HEK293 (cell line): ENCODE data around the gene IGF1R.

Experiments used
- CTCF ChIA-PET: fragments of 350-600 bp; formaldehyde crosslinking; extraction: SDS; loops from one replicate; lab custom pipeline; 2021; ENCODE audit warnings: antibody characterized with exemption; lab: Yijun Ruan, JAX
- POLR2A ChIA-PET: fragments of 300-600 bp; formaldehyde crosslinking; extraction: SDS; loops from one replicate; lab custom pipeline; 2020; ENCODE audit warnings: antibody characterized with exemption, inconsistent platforms; lab: Yijun Ruan, JAX
- H3K27ac ChIP-seq: fragments of 200-500 bp; sonication (Bioruptor generic); 2 replicates; pipeline ENCODE4 v1.5.1; 2014; ENCODE audit warnings: low read depth, low read length, control low read depth, inconsistent platforms; ENCODE audit errors: extremely low read depth
- H3K36me3 ChIP-seq, 2 experiments: fragments of 200-500 bp in 1 of 2; sonication (Bioruptor generic) in 1 of 2; 1 replicate in 1 of 2; 2 replicates in 1 of 2; pipeline ENCODE4 v1.5.1; 2014 to 2017; ENCODE audit warnings: inconsistent platforms in 2 of 2, low read length in 2 of 2; ENCODE audit not compliant: control insufficient read depth in 2 of 2, insufficient read depth in 1 of 2
- H3K4me1 ChIP-seq: fragments of 200-500 bp; sonication (Bioruptor generic); 2 replicates; pipeline ENCODE4 v1.5.1; 2014; ENCODE audit warnings: mild to moderate bottlenecking, low read length, inconsistent platforms; ENCODE audit not compliant: control insufficient read depth, insufficient read depth
- H3K4me3 ChIP-seq: 2 replicates; pipeline ENCODE4 v1.5.1; 2011; ENCODE audit warnings: low read depth, mild to moderate bottlenecking, control low read depth, low read length, moderate library complexity
- H3K9me3 ChIP-seq: fragments of 200-500 bp; sonication (Bioruptor generic); 2 replicates; pipeline ENCODE4 v1.5.1; 2014; ENCODE audit warnings: low read depth, low read length, inconsistent platforms; ENCODE audit not compliant: control insufficient read depth, insufficient read depth
- GLIS1 ChIP-seq: fragments of 450-650 bp; formaldehyde crosslinking; IDR thresholded peaks from 2 replicates; pipeline ENCODE4 v1.5.1; 2016; ENCODE audit warnings: missing biosample characterization, missing genetic modification characterization
- KLF1 ChIP-seq: fragments of 450-650 bp; formaldehyde crosslinking; IDR thresholded peaks from 2 replicates; pipeline ENCODE4 v1.5.1; 2016; ENCODE audit warnings: missing biosample characterization, missing genetic modification characterization
- MYNN ChIP-seq: fragments of 450-650 bp; formaldehyde crosslinking; IDR thresholded peaks from 2 replicates; pipeline ENCODE4 v1.5.1; 2016; ENCODE audit warnings: missing biosample characterization, missing genetic modification characterization, borderline replicate concordance
- YY1 ChIP-seq: fragments of 450-650 bp; formaldehyde crosslinking; IDR thresholded peaks from 2 replicates; pipeline ENCODE4 v1.5.1; 2018; ENCODE audit warnings: missing biosample characterization, missing genetic modification characterization
- ZFP69B ChIP-seq: fragments of 450-650 bp; formaldehyde crosslinking; IDR thresholded peaks from 2 replicates; pipeline ENCODE4 v1.5.1; 2016; ENCODE audit warnings: missing biosample characterization, missing genetic modification characterization
- ZIC2 ChIP-seq: fragments of 450-650 bp; formaldehyde crosslinking; IDR thresholded peaks from 2 replicates; pipeline ENCODE4 v1.5.1; 2016; ENCODE audit warnings: missing biosample characterization, missing genetic modification characterization
- ZNF239 ChIP-seq: fragments of 450-650 bp; formaldehyde crosslinking; IDR thresholded peaks from 2 replicates; pipeline ENCODE4 v1.5.1; 2016; ENCODE audit warnings: missing biosample characterization, missing genetic modification characterization
- ZNF366 ChIP-seq: fragments of 450-650 bp; formaldehyde crosslinking; conservative IDR thresholded peaks from 2 replicates; pipeline ENCODE4 v1.5.1; 2016; ENCODE audit warnings: missing biosample characterization, missing genetic modification characterization
- ZNF433 ChIP-seq: fragments of 450-650 bp; formaldehyde crosslinking; IDR thresholded peaks from 2 replicates; pipeline ENCODE4 v1.5.1; 2016; ENCODE audit warnings: missing biosample characterization, missing genetic modification characterization, low read depth
- ZNF473 ChIP-seq: fragments of 450-650 bp; formaldehyde crosslinking; IDR thresholded peaks from 2 replicates; pipeline ENCODE4 v1.5.1; 2017; ENCODE audit warnings: missing biosample characterization, missing genetic modification characterization
- ZNF48 ChIP-seq: fragments of 450-650 bp; formaldehyde crosslinking; IDR thresholded peaks from 2 replicates; pipeline ENCODE4 v1.5.1; 2016; ENCODE audit warnings: missing biosample characterization, missing genetic modification characterization
- ZNF544 ChIP-seq: fragments of 450-650 bp; formaldehyde crosslinking; IDR thresholded peaks from 2 replicates; pipeline ENCODE4 v1.5.0; 2017; ENCODE audit warnings: missing biosample characterization, missing genetic modification characterization
- ZNF555 ChIP-seq: fragments of 450-650 bp; formaldehyde crosslinking; conservative IDR thresholded peaks from 2 replicates; pipeline ENCODE4 v1.5.1; 2017; ENCODE audit warnings: missing biosample characterization, mild to moderate bottlenecking, missing genetic modification characterization, inconsistent platforms
- ZNF558 ChIP-seq: fragments of 450-650 bp; formaldehyde crosslinking; IDR thresholded peaks from 2 replicates; pipeline ENCODE4 v1.5.1; 2016; ENCODE audit warnings: missing biosample characterization, missing genetic modification characterization
- ZNF624 ChIP-seq: fragments of 450-650 bp; formaldehyde crosslinking; IDR thresholded peaks from 2 replicates; pipeline ENCODE4 v1.5.1; 2017; ENCODE audit warnings: missing biosample characterization, missing genetic modification characterization
- ZNF658 ChIP-seq: fragments of 450-650 bp; formaldehyde crosslinking; IDR thresholded peaks from 2 replicates; pipeline ENCODE4; 2016; ENCODE audit warnings: missing biosample characterization, missing genetic modification characterization
- ZNF660 ChIP-seq: fragments of 450-650 bp; IDR thresholded peaks from 2 replicates; pipeline ENCODE4 v1.5.1; 2018; ENCODE audit warnings: missing biosample characterization, mild to moderate bottlenecking, missing genetic modification characterization
- ZNF747 ChIP-seq: fragments of 450-650 bp; formaldehyde crosslinking; IDR thresholded peaks from 2 replicates; pipeline ENCODE4 v1.5.1; 2016; ENCODE audit warnings: missing biosample characterization, missing genetic modification characterization
- ZNF76 ChIP-seq: fragments of 450-650 bp; formaldehyde crosslinking; IDR thresholded peaks from 2 replicates; pipeline ENCODE4; 2016; ENCODE audit warnings: low read depth, missing biosample characterization, missing genetic modification characterization, borderline replicate concordance
- ZSCAN16 ChIP-seq: fragments of 450-650 bp; formaldehyde crosslinking; IDR thresholded peaks from 2 replicates; pipeline ENCODE4 v1.5.1; 2016; ENCODE audit warnings: missing biosample characterization, missing genetic modification characterization
- TF ChIP-seq, protein P1 (sequence below): fragments of 450-650 bp; formaldehyde crosslinking; IDR thresholded peaks from 2 replicates; pipeline ENCODE4 v1.5.1; 2016; ENCODE audit warnings: missing biosample characterization, missing genetic modification characterization, low read depth
- TF ChIP-seq, protein P2 (sequence below): fragments of 450-650 bp; formaldehyde crosslinking; IDR thresholded peaks from 2 replicates; pipeline ENCODE4 v1.5.1; 2016; ENCODE audit warnings: missing biosample characterization, missing genetic modification characterization
- TF ChIP-seq, protein P3 (sequence below): fragments of 450-650 bp; IDR thresholded peaks from 2 replicates; pipeline ENCODE4 v1.5.1; 2018; ENCODE audit warnings: missing biosample characterization, missing genetic modification characterization
- TF ChIP-seq, protein P4 (sequence below): fragments of 450-650 bp; formaldehyde crosslinking; IDR thresholded peaks from 2 replicates; pipeline ENCODE4 v1.5.1; 2016; ENCODE audit warnings: missing biosample characterization, missing genetic modification characterization
- TF ChIP-seq, protein P5 (sequence below): fragments of 450-650 bp; formaldehyde crosslinking; IDR thresholded peaks from 2 replicates; pipeline ENCODE4 v1.5.1; 2017; ENCODE audit warnings: missing biosample characterization, missing genetic modification characterization

Gene IGF1R

DNA sequence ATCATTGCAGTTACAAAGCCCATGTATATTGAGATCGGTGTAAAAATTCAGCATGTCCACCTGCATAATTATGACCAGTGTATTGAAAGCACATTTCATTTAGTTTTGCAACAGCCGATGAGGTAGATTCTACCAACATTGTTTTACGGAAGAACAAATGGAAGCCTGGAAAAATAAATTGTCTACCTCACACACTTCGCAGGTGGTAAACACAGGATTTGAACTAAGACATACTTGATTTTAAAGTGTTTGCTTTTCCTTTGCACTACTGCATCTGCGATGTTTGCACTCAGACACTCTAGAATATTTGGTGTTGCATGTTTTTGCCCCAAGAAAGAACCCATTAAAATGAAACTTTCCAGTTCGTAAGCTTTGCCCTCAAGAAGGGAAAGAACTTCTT lies 210.8 kb downstream of the IGF1R start:
- CTCF ChIA-PET: interaction anchor here (0.7 to 3.6 kb wide), 6 partner anchors 10 to 340 kb away, joined by 3 to 19 read pairs (median 8); no protein-coding TSS in a partner anchor
- H3K9me3 ChIP-seq: no peaks in the 10 kb centered on the region
- H3K4me1 ChIP-seq: peaks cover 42% of the 10 kb centered on the region
- no peak overlapping the region for H3K4me3 ChIP-seq
- POLR2A ChIA-PET: no interaction called here
- TF ChIP-seq ZNF658 (tag by site-specific recombination) (no peak), GLIS1 (no peak), ZNF624 (tag by site-specific recombination) (no peak), KLF1 (tag by site-specific recombination) (no peak), ZIC2 (tag by site-specific recombination) (no peak), ZNF555 (tag by site-specific recombination) (no peak), ZNF48 (tag by site-specific recombination) (no peak), ZNF544 (tag by site-specific recombination) (no peak), ZNF433 (tag by site-specific recombination) (no peak)
- TF ChIP-seq, protein P1, sequence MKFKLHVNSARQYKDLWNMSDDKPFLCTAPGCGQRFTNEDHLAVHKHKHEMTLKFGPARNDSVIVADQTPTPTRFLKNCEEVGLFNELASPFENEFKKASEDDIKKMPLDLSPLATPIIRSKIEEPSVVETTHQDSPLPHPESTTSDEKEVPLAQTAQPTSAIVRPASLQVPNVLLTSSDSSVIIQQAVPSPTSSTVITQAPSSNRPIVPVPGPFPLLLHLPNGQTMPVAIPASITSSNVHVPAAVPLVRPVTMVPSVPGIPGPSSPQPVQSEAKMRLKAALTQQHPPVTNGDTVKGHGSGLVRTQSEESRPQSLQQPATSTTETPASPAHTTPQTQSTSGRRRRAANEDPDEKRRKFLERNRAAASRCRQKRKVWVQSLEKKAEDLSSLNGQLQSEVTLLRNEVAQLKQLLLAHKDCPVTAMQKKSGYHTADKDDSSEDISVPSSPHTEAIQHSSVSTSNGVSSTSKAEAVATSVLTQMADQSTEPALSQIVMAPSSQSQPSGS (tag by site-specific recombination): no peak
- TF ChIP-seq, protein P2, sequence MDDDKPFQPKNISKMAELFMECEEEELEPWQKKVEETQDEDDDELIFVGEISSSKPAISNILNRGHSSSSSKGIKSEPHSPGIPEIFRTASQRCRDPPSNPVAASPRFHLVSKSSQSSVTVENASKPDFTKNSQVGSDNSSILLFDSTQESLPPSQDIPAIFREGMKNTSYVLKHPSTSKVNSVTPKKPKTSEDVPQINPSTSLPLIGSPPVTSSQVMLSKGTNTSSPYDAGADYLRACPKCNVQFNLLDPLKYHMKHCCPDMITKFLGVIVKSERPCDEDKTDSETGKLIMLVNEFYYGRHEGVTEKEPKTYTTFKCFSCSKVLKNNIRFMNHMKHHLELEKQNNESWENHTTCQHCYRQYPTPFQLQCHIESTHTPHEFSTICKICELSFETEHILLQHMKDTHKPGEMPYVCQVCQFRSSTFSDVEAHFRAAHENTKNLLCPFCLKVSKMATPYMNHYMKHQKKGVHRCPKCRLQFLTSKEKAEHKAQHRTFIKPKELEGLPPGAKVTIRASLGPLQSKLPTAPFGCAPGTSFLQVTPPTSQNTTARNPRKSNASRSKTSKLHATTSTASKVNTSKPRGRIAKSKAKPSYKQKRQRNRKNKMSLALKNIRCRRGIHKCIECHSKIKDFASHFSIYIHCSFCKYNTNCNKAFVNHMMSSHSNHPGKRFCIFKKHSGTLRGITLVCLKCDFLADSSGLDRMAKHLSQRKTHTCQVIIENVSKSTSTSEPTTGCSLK (tag by site-specific recombination): no peak
- no peak overlapping the region for H3K27ac ChIP-seq
- no peaks in the 10 kb centered on the region for H3K36me3 ChIP-seq

DNA sequence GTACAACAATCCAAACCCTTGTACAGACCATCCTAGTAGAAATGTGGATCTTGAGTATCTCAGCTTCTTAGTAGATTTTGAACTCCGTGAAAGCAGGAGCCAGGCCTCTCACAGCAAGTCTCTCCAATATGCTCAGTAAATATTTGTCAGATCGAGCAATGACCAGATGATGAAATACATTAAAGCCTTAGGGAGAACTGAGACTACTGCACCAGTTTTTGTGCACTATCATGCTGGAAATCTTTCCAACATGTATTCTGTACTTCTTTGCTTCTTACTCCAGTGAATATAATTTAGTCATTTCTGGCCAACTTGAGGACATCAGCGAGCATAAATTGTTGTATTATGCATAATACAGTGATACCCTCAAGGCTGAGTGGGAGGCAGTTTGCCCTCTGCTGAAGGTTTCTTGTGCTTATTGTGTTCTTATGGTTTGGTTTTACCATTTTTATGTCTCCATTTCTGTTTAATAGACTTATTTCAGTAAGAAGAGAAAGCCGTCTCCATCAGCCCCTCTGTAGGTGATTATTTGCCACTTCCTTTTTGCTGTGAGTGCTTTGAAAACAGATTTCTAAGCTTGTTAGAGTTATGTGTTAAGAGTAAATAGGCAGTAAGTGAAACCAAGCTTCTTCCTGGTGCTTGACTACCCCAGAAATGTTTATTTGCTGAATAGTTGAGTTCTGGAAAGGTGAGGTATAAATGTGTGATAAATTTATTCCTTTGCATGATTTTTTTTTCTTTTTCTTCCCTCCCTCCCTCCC lies 212.1 kb downstream of the IGF1R start:
- POLR2A ChIA-PET: no interaction called here

DNA sequence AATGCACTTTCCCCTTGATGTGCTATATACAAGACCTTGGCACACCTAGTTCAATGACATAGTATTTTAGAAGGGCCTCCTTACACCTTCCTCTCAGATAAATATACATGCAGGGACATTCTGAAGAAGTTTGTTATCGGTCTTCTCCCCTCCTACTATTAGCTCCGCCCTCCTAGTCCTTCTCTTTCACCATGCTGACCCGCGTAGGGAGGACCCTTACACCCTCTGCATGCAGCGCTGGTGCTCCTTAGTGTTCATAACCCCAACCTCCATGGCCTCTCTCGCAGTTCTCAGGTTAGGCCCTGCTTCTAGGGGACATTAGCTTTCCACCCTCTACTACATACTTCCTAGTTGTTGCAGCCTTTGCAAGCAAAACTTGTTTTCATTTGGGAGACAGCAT lies 212.8 kb downstream of the IGF1R start:
- Histone ChIP-seq H3K4me3 (no peak overlapping the region), H3K4me1 (peaks cover 31% of the 10 kb centered on the region), H3K36me3 (no peaks in the 10 kb centered on the region), H3K9me3 (no peaks in the 10 kb centered on the region), H3K27ac (no peak overlapping the region)
- ChIA-PET CTCF (interaction anchor here (0.7 to 1.8 kb wide), 6 partner anchors 10 to 202 kb away, joined by 3 to 6 read pairs (median 4); no protein-coding TSS in a partner anchor), POLR2A (no interaction called here)
- TF ChIP-seq, protein P3, sequence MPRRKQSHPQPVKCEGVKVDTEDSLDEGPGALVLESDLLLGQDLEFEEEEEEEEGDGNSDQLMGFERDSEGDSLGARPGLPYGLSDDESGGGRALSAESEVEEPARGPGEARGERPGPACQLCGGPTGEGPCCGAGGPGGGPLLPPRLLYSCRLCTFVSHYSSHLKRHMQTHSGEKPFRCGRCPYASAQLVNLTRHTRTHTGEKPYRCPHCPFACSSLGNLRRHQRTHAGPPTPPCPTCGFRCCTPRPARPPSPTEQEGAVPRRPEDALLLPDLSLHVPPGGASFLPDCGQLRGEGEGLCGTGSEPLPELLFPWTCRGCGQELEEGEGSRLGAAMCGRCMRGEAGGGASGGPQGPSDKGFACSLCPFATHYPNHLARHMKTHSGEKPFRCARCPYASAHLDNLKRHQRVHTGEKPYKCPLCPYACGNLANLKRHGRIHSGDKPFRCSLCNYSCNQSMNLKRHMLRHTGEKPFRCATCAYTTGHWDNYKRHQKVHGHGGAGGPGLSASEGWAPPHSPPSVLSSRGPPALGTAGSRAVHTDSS (tag by site-specific recombination): no peak
- TF ChIP-seq ZNF239 (no peak), MYNN (tag by site-specific recombination) (no peak), ZNF558 (no peak), ZNF473 (no peak), ZSCAN16 (tag by site-specific recombination) (no peak), ZNF76 (tag by site-specific recombination) (no peak)
- TF ChIP-seq, protein P4, sequence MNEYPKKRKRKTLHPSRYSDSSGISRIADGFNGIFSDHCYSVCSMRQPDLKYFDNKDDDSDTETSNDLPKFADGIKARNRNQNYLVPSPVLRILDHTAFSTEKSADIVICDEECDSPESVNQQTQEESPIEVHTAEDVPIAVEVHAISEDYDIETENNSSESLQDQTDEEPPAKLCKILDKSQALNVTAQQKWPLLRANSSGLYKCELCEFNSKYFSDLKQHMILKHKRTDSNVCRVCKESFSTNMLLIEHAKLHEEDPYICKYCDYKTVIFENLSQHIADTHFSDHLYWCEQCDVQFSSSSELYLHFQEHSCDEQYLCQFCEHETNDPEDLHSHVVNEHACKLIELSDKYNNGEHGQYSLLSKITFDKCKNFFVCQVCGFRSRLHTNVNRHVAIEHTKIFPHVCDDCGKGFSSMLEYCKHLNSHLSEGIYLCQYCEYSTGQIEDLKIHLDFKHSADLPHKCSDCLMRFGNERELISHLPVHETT (tag by site-specific recombination): no peak

More for the DNA sequence above, 212.1 kb downstream of the IGF1R start:
- H3K27ac ChIP-seq: no peak overlapping the region
- H3K4me3 ChIP-seq: no peak overlapping the region
- H3K36me3 ChIP-seq: no peaks in the 10 kb centered on the region
- peaks cover 34% of the 10 kb centered on the region for H3K4me1 ChIP-seq
- H3K9me3 ChIP-seq: no peaks in the 10 kb centered on the region
- CTCF ChIA-PET: interaction anchor here (0.7 to 1.8 kb wide), 3 partner anchors 9 to 81 kb away, joined by 3 to 6 read pairs (median 5); no protein-coding TSS in a partner anchor
- TF ChIP-seq ZNF660 (tag by site-specific recombination): 0 out of 2 replicates have a peak, but pooled peaks have one; percentile 14
- no peak for TF ChIP-seq ZNF747 (tag by site-specific recombination)
- TF ChIP-seq ZFP69B (tag by site-specific recombination): no peak
- no peak for TF ChIP-seq ZNF544 (tag by site-specific recombination)
- no peak for TF ChIP-seq YY1 (tag by site-specific recombination)
- 0 out of 2 replicates have a peak, but pooled peaks have one; percentile 10 for TF ChIP-seq ZNF366
- TF ChIP-seq, protein P5, sequence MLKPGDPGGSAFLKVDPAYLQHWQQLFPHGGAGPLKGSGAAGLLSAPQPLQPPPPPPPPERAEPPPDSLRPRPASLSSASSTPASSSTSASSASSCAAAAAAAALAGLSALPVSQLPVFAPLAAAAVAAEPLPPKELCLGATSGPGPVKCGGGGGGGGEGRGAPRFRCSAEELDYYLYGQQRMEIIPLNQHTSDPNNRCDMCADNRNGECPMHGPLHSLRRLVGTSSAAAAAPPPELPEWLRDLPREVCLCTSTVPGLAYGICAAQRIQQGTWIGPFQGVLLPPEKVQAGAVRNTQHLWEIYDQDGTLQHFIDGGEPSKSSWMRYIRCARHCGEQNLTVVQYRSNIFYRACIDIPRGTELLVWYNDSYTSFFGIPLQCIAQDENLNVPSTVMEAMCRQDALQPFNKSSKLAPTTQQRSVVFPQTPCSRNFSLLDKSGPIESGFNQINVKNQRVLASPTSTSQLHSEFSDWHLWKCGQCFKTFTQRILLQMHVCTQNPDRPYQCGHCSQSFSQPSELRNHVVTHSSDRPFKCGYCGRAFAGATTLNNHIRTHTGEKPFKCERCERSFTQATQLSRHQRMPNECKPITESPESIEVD (tag by site-specific recombination): 0 out of 2 replicates have a peak, but pooled peaks have one; percentile 11
